ENCODE measurements around the gene SELENON.
"Not testable (repeated sequence)": the region's sequence is repeated elsewhere in the genome, so short reads cannot be mapped to it uniquely, and the experiment has no call there.

Gene SELENON

DNA sequence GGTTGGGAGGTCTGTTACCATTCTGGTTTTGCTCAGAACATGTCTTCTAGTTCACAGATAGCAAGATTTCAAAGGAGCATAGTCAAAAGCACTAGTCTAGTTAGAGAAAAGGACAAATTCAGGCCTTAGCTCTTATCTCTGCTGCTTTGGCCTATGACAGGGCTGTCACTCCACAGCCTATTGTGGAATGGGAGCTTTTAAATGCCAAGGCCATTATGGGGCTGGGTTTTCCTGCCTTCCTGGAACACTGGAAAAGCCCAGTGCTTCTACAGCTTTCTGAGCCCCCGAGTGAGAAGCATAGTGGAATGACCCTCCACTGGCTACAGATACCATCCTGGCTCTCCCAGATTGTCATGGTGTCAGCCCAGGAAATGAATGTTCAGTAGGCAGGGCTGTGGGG, 29.1 kb downstream of the SELENON start:
- no peaks in the 10 kb centered on the region for H3K27me3 ChIP-seq (ENCODE audit: control insufficient read depth, insufficient read depth, low read length, poor library complexity, severe bottlenecking)
- peaks cover 37% of the 10 kb centered on the region for H3K36me3 ChIP-seq (ENCODE audit: control insufficient read depth, insufficient read depth, low read length)
- no peaks in the 10 kb centered on the region for H3K4me1 ChIP-seq (ENCODE audit: control insufficient read depth, insufficient read depth, low read length)
- H3K27ac ChIP-seq (ENCODE audit: insufficient read depth, low read depth, low read length, poor library complexity, severe bottlenecking) = no peak overlapping the region
- no peaks in the 10 kb centered on the region for H3K9me3 ChIP-seq (ENCODE audit: control insufficient read depth, low read length)
- WGBS, 2 experiments = 77 to 91% methylated on average over 1 of the region's 1 CpG
- H3K4me3 ChIP-seq (ENCODE audit: insufficient read depth, low read depth, low read length) = no peak overlapping the region

DNA sequence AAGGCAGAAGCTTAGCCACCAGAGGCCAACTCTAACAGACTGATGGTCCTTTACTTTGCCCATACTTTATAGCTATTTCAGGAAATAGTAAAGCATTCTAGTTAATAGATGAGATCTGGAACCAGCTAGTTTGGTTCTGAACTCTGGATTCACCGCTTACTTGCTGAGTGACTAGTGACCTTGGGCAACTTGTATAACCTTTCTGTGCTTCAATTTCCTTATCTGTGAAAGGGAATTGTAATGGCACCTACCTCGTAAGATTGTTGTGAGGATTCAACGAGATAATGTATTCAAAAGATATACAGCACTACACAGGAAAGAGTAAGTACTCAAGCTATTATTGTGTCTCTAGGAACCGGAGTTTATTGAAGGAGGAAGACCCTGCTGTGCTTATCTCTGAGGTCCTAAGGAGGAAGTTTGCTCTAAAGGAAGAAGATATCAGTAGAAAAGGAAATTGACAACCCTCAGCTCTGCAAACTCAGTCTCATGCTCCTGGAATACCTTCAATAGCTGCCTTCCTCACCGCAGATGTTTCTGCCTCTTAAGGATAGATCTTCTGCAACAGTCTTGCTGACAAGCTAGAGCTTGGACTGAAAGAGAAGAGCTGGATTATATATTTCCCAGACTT, 31.7 kb downstream of the SELENON start:
- Histone ChIP-seq H3K27ac (ENCODE audit: insufficient read depth, low read depth, low read length, poor library complexity, severe bottlenecking) (no peak overlapping the region), H3K36me3 (ENCODE audit: control insufficient read depth, insufficient read depth, low read length) (peaks cover 37% of the 10 kb centered on the region)
- 91 to 93% methylated on average over 5 of the region's 5 CpGs for WGBS, 2 experiments

DNA sequence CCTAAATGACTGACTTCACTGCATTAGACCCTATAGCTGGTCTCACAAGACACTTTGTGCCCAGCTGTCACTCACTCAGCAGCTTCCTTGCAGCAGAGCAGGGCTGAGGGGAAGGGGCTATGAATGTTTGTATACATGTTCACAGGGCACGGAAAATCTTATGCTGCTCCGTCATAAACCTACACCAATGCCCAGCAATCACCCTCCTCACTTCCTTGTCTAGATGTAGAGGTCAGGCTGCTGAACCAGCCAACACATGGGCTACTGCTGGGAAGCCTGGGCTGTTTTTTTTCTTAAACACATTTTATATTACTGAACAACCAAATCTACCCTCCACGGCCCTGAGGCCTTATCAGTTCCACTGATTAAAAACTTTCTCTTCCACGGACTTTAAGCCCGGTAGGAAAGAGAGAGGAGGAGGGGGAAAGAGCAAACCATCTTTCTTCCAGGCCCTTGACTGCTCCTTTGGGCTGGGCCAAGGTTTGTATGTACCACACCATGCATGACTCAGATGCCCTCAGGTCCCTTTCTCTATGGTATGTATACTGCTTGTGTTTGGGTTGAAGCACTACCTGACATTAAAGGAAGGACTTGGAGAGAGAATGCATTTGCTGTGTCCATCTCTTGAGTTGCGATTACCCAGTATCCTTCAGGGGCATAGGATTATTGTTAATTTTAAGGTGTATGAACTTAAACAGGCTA, 32.5 kb downstream of the SELENON start:
- peaks cover 34% of the 10 kb centered on the region for H3K36me3 ChIP-seq (ENCODE audit: control insufficient read depth, insufficient read depth, low read length)
- WGBS, 2 experiments = 93 to 98% methylated on average over 6 of the region's 6 CpGs
- H3K27me3 ChIP-seq (ENCODE audit: control insufficient read depth, insufficient read depth, low read length, poor library complexity, severe bottlenecking) = no peaks in the 10 kb centered on the region
- H3K4me3 ChIP-seq (ENCODE audit: insufficient read depth, low read depth, low read length) = no peak overlapping the region
- H3K4me1 ChIP-seq (ENCODE audit: control insufficient read depth, insufficient read depth, low read length) = no peaks in the 10 kb centered on the region
- H3K27ac ChIP-seq (ENCODE audit: insufficient read depth, low read depth, low read length, poor library complexity, severe bottlenecking) = no peak overlapping the region
- no peaks in the 10 kb centered on the region for H3K9me3 ChIP-seq (ENCODE audit: control insufficient read depth, low read length)

More for the DNA sequence above, 31.7 kb downstream of the SELENON start:
- Histone ChIP-seq H3K9me3 (ENCODE audit: control insufficient read depth, low read length) (no peaks in the 10 kb centered on the region), H3K4me3 (ENCODE audit: insufficient read depth, low read depth, low read length) (no peak overlapping the region), H3K4me1 (ENCODE audit: control insufficient read depth, insufficient read depth, low read length) (no peaks in the 10 kb centered on the region), H3K27me3 (ENCODE audit: control insufficient read depth, insufficient read depth, low read length, poor library complexity, severe bottlenecking) (no peaks in the 10 kb centered on the region)

DNA sequence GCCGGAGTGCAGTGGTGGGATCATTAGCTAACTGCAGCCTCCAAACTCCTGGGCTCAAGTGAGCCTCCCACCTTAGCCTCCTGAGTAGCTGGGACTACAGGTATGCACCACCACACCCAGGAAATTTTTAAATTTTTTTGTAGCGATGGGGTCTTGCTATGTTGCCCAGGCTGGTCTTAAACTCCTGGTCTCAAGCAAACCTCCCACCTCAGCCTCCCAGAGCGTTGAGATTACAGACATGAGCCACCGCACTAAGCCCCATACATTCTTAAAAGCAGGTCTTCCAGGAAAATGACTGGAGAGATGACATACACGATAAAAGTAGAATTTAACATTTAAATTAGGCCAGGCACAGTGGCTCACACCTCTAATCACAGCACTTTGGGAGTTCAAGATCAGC, 33.2 kb downstream of the SELENON start:
- no peak overlapping the region for H3K27ac ChIP-seq (ENCODE audit: insufficient read depth, low read depth, low read length, poor library complexity, severe bottlenecking)
- no peak overlapping the region for H3K4me3 ChIP-seq (ENCODE audit: insufficient read depth, low read depth, low read length)
- no peaks in the 10 kb centered on the region for H3K4me1 ChIP-seq (ENCODE audit: control insufficient read depth, insufficient read depth, low read length)
- no peaks in the 10 kb centered on the region for H3K9me3 ChIP-seq (ENCODE audit: control insufficient read depth, low read length)
- 95 to 96% methylated on average over 5 of the region's 5 CpGs for whole genome bisulfite sequencing, 2 experiments
- H3K36me3 ChIP-seq (ENCODE audit: control insufficient read depth, insufficient read depth, low read length) = peaks cover 30% of the 10 kb centered on the region
- H3K27me3 ChIP-seq (ENCODE audit: control insufficient read depth, insufficient read depth, low read length, poor library complexity, severe bottlenecking) = no peaks in the 10 kb centered on the region

DNA sequence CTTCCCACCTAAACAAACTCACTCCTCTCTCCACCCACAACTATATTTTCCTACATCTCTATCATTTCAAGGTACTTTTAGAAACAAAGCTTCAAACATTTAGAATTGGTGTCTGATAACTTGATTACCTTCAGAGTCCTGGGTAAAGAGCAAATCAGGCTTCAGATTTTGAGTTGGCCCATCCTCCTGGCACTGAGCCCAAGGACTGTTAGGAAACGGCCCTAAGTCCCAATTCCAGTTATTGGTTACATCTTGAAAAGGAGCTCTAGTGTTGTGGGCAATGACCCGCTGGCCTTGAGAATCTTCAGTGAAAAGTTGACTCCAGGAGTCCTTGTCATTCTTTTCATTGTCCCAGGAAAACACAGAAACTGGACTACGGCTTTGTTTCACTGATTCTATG, 34.9 kb downstream of the SELENON start:
- 91 to 92% methylated on average over 3 of the region's 3 CpGs for WGBS, 2 experiments

DNA sequence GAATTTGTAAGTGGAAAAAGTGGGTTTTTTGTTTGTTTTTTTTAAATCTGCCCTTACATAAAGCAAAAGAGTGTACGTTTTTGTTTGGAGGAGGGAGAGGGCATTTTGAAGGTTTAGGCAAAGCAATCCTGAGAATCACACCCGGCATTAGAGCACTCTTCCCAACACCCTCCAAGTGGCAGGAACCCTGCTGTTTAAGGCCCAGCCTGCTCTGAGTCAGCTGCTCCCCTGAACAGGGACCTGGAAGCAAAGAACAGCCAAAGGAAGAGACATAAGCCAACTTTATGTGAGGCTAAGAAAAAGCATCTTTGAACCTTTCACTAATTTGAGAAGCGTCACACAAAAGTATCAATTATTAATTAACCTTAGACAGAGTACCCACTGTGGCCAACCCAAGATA, 36.7 kb downstream of the SELENON start:
- no peak overlapping the region for H3K4me3 ChIP-seq (ENCODE audit: insufficient read depth, low read depth, low read length)
- no peak overlapping the region for H3K27ac ChIP-seq (ENCODE audit: insufficient read depth, low read depth, low read length, poor library complexity, severe bottlenecking)
- H3K27me3 ChIP-seq (ENCODE audit: control insufficient read depth, insufficient read depth, low read length, poor library complexity, severe bottlenecking) = no peaks in the 10 kb centered on the region
- peaks cover 21% of the 10 kb centered on the region for H3K36me3 ChIP-seq (ENCODE audit: control insufficient read depth, insufficient read depth, low read length)
- H3K9me3 ChIP-seq (ENCODE audit: control insufficient read depth, low read length) = no peaks in the 10 kb centered on the region
- WGBS, 2 experiments = 86 to 88% methylated on average over 2 to 3 of the region's 3 CpGs
- H3K4me1 ChIP-seq (ENCODE audit: control insufficient read depth, insufficient read depth, low read length) = no peaks in the 10 kb centered on the region

More for the DNA sequence above, 34.9 kb downstream of the SELENON start:
- Histone ChIP-seq H3K9me3 (ENCODE audit: control insufficient read depth, low read length) (no peaks in the 10 kb centered on the region), H3K27ac (ENCODE audit: insufficient read depth, low read depth, low read length, poor library complexity, severe bottlenecking) (no peak overlapping the region), H3K27me3 (ENCODE audit: control insufficient read depth, insufficient read depth, low read length, poor library complexity, severe bottlenecking) (no peaks in the 10 kb centered on the region), H3K4me3 (ENCODE audit: insufficient read depth, low read depth, low read length) (no peak overlapping the region), H3K36me3 (ENCODE audit: control insufficient read depth, insufficient read depth, low read length) (peaks cover 30% of the 10 kb centered on the region), H3K4me1 (ENCODE audit: control insufficient read depth, insufficient read depth, low read length) (no peaks in the 10 kb centered on the region)

DNA sequence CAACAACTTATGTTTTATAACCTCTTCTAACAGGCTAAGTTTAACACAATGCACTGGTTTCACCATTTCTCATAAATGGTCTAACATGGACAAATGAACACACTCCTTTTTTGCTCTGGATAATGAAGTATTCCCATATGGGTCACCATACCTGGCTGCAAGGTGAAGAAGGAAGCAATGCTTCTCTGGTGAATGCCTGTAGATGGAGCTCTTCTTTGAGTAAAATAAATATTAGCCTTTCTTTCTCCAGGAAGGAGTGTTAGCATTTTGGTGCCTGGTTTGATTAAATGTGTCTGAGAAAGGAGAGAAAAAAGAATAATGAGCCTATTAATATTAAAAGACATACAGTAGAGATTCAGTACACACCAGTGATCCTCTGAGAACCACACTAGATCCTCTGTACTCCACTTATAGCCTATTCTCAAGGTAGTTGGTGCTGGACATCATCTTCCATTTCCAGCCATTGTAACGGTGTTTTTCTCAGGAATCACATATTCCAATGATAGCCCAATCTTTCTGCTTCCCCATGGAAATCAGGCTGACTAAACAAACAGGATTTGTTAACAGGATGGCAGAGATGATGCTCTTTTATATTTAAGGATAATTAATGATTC, 37.4 kb downstream of the SELENON start:
- Histone ChIP-seq H3K27ac (ENCODE audit: insufficient read depth, low read depth, low read length, poor library complexity, severe bottlenecking) (no peak overlapping the region), H3K4me3 (ENCODE audit: insufficient read depth, low read depth, low read length) (no peak overlapping the region), H3K9me3 (ENCODE audit: control insufficient read depth, low read length) (no peaks in the 10 kb centered on the region), H3K4me1 (ENCODE audit: control insufficient read depth, insufficient read depth, low read length) (no peaks in the 10 kb centered on the region), H3K36me3 (ENCODE audit: control insufficient read depth, insufficient read depth, low read length) (peaks cover 17% of the 10 kb centered on the region), H3K27me3 (ENCODE audit: control insufficient read depth, insufficient read depth, low read length, poor library complexity, severe bottlenecking) (no peaks in the 10 kb centered on the region)
- 89 to 100% methylated on average over 1 of the region's 1 CpG for WGBS, 2 experiments

DNA sequence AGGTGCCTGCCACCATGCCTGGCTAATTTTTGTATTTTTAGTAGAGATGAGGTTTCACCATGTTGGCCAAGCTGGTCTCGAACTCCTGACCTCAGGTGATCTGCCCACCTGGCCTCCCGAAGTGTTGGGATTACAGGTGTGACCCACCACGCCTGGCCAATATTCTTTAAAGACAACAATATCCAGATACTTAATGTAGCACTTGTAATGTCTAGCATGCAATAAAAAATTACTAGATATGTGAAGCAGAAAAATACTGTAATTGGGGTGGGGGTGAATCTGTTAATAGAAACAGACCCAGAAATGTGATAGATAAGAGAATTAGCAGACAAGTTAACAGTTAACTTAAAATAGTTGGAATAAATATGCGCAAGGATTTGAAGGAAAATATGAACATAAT, 39.8 kb downstream of the SELENON start:
- not testable (repeated sequence) for H3K27me3 ChIP-seq (ENCODE audit: control insufficient read depth, insufficient read depth, low read length, poor library complexity, severe bottlenecking); H3K27ac ChIP-seq (ENCODE audit: insufficient read depth, low read depth, low read length, poor library complexity, severe bottlenecking); H3K4me3 ChIP-seq (ENCODE audit: insufficient read depth, low read depth, low read length); H3K4me1 ChIP-seq (ENCODE audit: control insufficient read depth, insufficient read depth, low read length); H3K9me3 ChIP-seq (ENCODE audit: control insufficient read depth, low read length); H3K36me3 ChIP-seq (ENCODE audit: control insufficient read depth, insufficient read depth, low read length)
- WGBS, 2 experiments = 92 to 97% methylated on average over 4 of the region's 4 CpGs

DNA sequence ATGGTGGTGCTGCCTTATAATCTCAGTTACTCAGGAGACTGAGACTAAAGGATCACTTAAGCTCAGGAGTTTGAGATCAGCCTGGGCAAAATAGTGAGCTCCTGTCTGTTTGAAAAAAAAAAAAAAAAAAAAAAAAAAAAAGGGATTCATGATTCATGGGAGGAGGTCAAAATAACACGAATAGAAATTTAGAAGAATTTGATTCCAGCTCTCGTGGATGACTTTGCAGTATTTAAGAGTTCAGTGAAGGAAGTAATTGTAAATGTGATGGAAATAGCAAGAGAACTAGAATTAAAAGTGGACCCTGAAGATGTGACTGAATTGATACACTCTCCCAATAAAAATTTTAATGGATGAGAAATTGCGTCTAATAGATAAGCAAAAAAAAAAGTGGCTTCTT, 43.5 kb downstream of the SELENON start:
- whole genome bisulfite sequencing, 2 experiments = 75 to 86% methylated on average over 3 of the region's 3 CpGs
- no peak overlapping the region for H3K27ac ChIP-seq (ENCODE audit: insufficient read depth, low read depth, low read length, poor library complexity, severe bottlenecking)
- no peak overlapping the region for H3K4me3 ChIP-seq (ENCODE audit: insufficient read depth, low read depth, low read length)
- no peaks in the 10 kb centered on the region for H3K4me1 ChIP-seq (ENCODE audit: control insufficient read depth, insufficient read depth, low read length)
- no peaks in the 10 kb centered on the region for H3K36me3 ChIP-seq (ENCODE audit: control insufficient read depth, insufficient read depth, low read length)
- H3K27me3 ChIP-seq (ENCODE audit: control insufficient read depth, insufficient read depth, low read length, poor library complexity, severe bottlenecking) = no peaks in the 10 kb centered on the region
- H3K9me3 ChIP-seq (ENCODE audit: control insufficient read depth, low read length) = no peaks in the 10 kb centered on the region

DNA sequence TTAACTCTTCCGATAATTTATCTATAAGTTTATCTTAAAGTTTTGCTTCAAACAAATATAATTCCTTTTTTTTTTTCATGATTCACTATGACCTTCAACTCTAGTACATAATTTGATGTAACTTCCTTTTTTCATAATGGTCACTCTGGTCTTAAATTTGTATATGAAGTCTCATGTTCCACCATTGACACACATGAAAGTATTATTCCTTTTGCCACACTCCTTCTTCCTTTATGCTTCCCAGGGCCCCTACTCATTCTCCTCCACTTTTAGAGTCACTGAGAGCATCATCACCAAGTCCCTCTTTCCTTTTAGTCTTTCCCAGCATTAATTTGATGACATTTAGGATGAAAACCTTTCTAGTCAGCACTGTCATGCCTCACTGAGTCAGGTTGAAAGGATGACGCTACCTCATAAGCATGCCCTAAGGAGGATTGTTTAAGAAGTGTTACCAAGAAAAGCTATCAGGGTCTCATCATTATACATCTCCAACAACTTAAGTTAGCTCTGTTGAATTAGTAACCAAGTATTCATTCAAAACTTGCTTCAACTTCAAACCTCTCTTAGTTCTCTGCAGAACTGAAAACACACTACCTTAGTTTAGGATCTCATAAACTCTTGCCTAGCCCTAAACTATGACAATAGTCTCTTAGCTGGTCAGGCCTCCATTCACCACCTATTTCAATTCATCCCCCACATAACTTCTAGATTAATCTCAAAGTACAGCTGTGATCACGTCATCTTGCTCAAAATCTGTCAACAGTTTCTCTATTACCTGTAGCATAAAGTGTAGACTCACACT, 44.7 kb downstream of the SELENON start:
- Histone ChIP-seq H3K27me3 (ENCODE audit: control insufficient read depth, insufficient read depth, low read length, poor library complexity, severe bottlenecking) (no peaks in the 10 kb centered on the region), H3K9me3 (ENCODE audit: control insufficient read depth, low read length) (no peaks in the 10 kb centered on the region), H3K27ac (ENCODE audit: insufficient read depth, low read depth, low read length, poor library complexity, severe bottlenecking) (no peak overlapping the region), H3K4me1 (ENCODE audit: control insufficient read depth, insufficient read depth, low read length) (no peaks in the 10 kb centered on the region), H3K4me3 (ENCODE audit: insufficient read depth, low read depth, low read length) (no peak overlapping the region), H3K36me3 (ENCODE audit: control insufficient read depth, insufficient read depth, low read length) (no peaks in the 10 kb centered on the region)
- WGBS, 2 experiments = 94 to 98% methylated on average over 3 of the region's 3 CpGs
